IPS-NIHi7 (cell line): ENCODE data around the gene TOMM20.

ENCODE experiments used
- DNase-seq: peaks from one replicate; pipeline ENCODE4 v3.0.0; 2012; ENCODE audit warnings: mixed read lengths; ENCODE audit errors: extremely low spot score

TOMM20 gene

GRCh38 chr1:235063068-235063765 lies 65.4 kb downstream of the TOMM20 start:
- DNase-seq, result no peak

- DNase-seq, result peak; percentile 47
These were observed 67.8 kb downstream of the TOMM20 start for GRCh38 chr1:235060607-235061470.
